T-cell (primary cell): ENCODE measurements around the gene OR6Q1. TPM values are rescaled to one million over a fixed set of nuclear protein-coding genes. Genes with fewer than 3 reads are reported as not detected.

ENCODE experiments used
- ATAC-seq, 4 experiments: fragments of 200-7000 bp in 3 of 4; fragments of 150-1000 bp in 1 of 4; cut with Tn5 transposase; replicated peaks in 1 of 4; 1 replicate in 3 of 4; 2 replicates in 1 of 4; pipeline ENCODE4 v1.10.0; 2021; ENCODE audit warnings: moderate library complexity in 3 of 4, mild to moderate bottlenecking in 2 of 4, moderate number of reproducible peaks in 1 of 4
- CTCF ChIA-PET, 2 donors: fragments of 300-600 bp; sonication (Branson Sonifier 250); formaldehyde crosslinking; loops; one replicate each; lab custom pipeline; 2022; ENCODE audit warnings: antibody characterized with exemption in 2 of 2; lab: Charles Lee
- POLR2A ChIA-PET, 2 donors: fragments of 300-600 bp; sonication (Branson Sonifier 250); formaldehyde crosslinking; loops; one replicate each; lab custom pipeline; 2022; ENCODE audit warnings: antibody characterized with exemption in 2 of 2; lab: Charles Lee
- DNase-seq, 35 experiments: peaks; one replicate each; pipeline versions ENCODE4 v3.0.0 to v3.0.0-alpha.2; 2013 to 2023
- H3K27ac ChIP-seq: one replicate; pipeline ENCODE4 v1.5.1; 2013; ENCODE audit warnings: low read length
- H3K27me3 ChIP-seq, 2 experiments: replicated peaks in 1 of 2; 1 replicate in 1 of 2; 2 replicates in 1 of 2; pipeline versions ENCODE4 v1.6.1 to v1.7.0; 2013; ENCODE audit warnings: low read length in 1 of 2, mixed read lengths in 1 of 2; ENCODE audit not compliant: control insufficient read depth in 2 of 2, insufficient read depth in 2 of 2; ENCODE audit errors: extremely low read depth in 1 of 2
- H3K36me3 ChIP-seq, 2 donors: 1 replicate in 1 of 2; 2 replicates in 1 of 2; pipeline versions ENCODE4 v1.6.1 to v1.7.0; 2013; ENCODE audit warnings: low read length in 1 of 2; ENCODE audit not compliant: control insufficient read depth in 2 of 2, insufficient read depth in 1 of 2; ENCODE audit errors: extremely low read depth in 1 of 2
- H3K4me1 ChIP-seq, 2 experiments: 1 replicate in 1 of 2; 2 replicates in 1 of 2; pipeline versions ENCODE4 v1.6.1 to v1.7.0; 2013; ENCODE audit warnings: low read length in 2 of 2, mixed read lengths in 1 of 2; ENCODE audit not compliant: insufficient read depth in 2 of 2, control insufficient read depth in 1 of 2; ENCODE audit errors: extremely low read depth in 1 of 2
- H3K4me3 ChIP-seq, 2 donors: 1 replicate in 1 of 2; 2 replicates in 1 of 2; pipeline versions ENCODE4 v1.5.1 to v1.7.0; 2013; ENCODE audit warnings: mild to moderate bottlenecking in 2 of 2, low read length in 1 of 2, moderate library complexity in 1 of 2; ENCODE audit not compliant: control insufficient read depth in 1 of 2; ENCODE audit errors: extremely low read depth in 1 of 2
- H3K9me3 ChIP-seq: 2 replicates; pipeline ENCODE4 v1.7.0; 2013
- H3K27ac Mint-ChIP-seq, 2 donors: one replicate each; pipeline ENCODE4 v1.8.0; 2020 to 2021; ENCODE audit warnings: mild to moderate bottlenecking in 2 of 2, mixed read lengths in 2 of 2
- H3K27me3 Mint-ChIP-seq, 2 donors: one replicate each; pipeline ENCODE4 v1.8.0; 2021 to 2022; ENCODE audit warnings: mixed read lengths in 2 of 2
- H3K36me3 Mint-ChIP-seq: one replicate; pipeline ENCODE4 v1.8.0; 2021; ENCODE audit warnings: mixed read lengths
- H3K4me1 Mint-ChIP-seq, 3 donors: one replicate each; pipeline ENCODE4 v1.8.0; 2020 to 2022; ENCODE audit warnings: mixed read lengths in 3 of 3, mild to moderate bottlenecking in 1 of 3
- H3K4me3 Mint-ChIP-seq, 3 donors: one replicate each; pipeline ENCODE4 v1.8.0; 2020 to 2022; ENCODE audit warnings: mild to moderate bottlenecking in 3 of 3, mixed read lengths in 3 of 3, moderate library complexity in 3 of 3
- H3K9me3 Mint-ChIP-seq, 3 donors: one replicate each; pipeline ENCODE4 v1.8.0; 2020 to 2022; ENCODE audit warnings: mixed read lengths in 3 of 3
- WGBS: methylation state at CpG from one replicate; pipeline ENCODE4 v1.1.5; 2013; ENCODE audit warnings: missing lambda C conversion rate; ENCODE audit not compliant: insufficient coverage; 5-methylcytosine and 5-hydroxymethylcytosine counted together
- total RNA-seq, 35 experiments: library from RNA in 6 of 35; stranded (reverse) in 6 of 35; fragments of 120-200 nt in 1 of 35; gene quantifications; one replicate each; pipeline versions ENCODE4 v1.2.1 to v1.2.4 and lab custom pipeline; 2013 to 2026

Gene OR6Q1
- total RNA-seq, 5 donors from 2014 or later (not counting 1 experiment from before 2014, with no cell fraction given): not detected

GRCh38 chr11:58070585-58070984 lies 39.8 kb downstream of the OR6Q1 start:
- Histone ChIP-seq H3K27ac (no peak overlapping the region), H3K4me3 (no peak overlapping the region), H3K27me3 (peaks cover 0 to 15% of the 10 kb centered on the region in 2 experiments), H3K36me3 (no peaks in the 10 kb centered on the region), H3K9me3 (no peaks in the 10 kb centered on the region), H3K4me1 (no peaks in the 10 kb centered on the region)
- H3K36me3 Mint-ChIP-seq: no peaks in the 10 kb centered on the region
- DNase-seq: no peak
- H3K4me1 Mint-ChIP-seq: no peaks in the 10 kb centered on the region
- ChIA-PET POLR2A (no interaction called here), CTCF (no interaction called here)
- H3K27ac Mint-ChIP-seq: no peak overlapping the region
- peaks cover 4 to 14% of the 10 kb centered on the region in 2 donors for H3K27me3 Mint-ChIP-seq
- H3K4me3 Mint-ChIP-seq: no peak overlapping the region
- WGBS: 71% methylated on average over 1 of the region's 1 CpG
- ATAC-seq: no peak
- H3K9me3 Mint-ChIP-seq: peaks cover 0 to 8% (median 2%) of the 10 kb centered on the region in 3 donors

GRCh38 chr11:58075781-58076180 lies 45.0 kb downstream of the OR6Q1 start:
- ChIA-PET POLR2A (no interaction called here), CTCF (no interaction called here)
- H3K4me1 Mint-ChIP-seq: no peaks in the 10 kb centered on the region
- no peaks in the 10 kb centered on the region for H3K4me1 ChIP-seq
- H3K27me3 Mint-ChIP-seq: peaks cover 0 to 19% of the 10 kb centered on the region in 2 donors
- H3K9me3 ChIP-seq: no peaks in the 10 kb centered on the region
- no peaks in the 10 kb centered on the region for H3K36me3 Mint-ChIP-seq
- H3K27ac Mint-ChIP-seq: no peak overlapping the region
- H3K36me3 ChIP-seq: no peaks in the 10 kb centered on the region
- H3K9me3 Mint-ChIP-seq: peaks cover 0 to 5% (median 2%) of the 10 kb centered on the region in 3 donors
- H3K27ac ChIP-seq: no peak overlapping the region
- H3K4me3 Mint-ChIP-seq: no peak overlapping the region
- WGBS: 44% methylated on average over 2 of the region's 2 CpGs
- no peak overlapping the region for H3K4me3 ChIP-seq
- H3K27me3 ChIP-seq: no peaks in the 10 kb centered on the region
- DNase-seq (no peak), ATAC-seq (no peak)

Other genes with a start within 250 kb of the OR6Q1 start
- gene OR9Q1, start 7.1 kb upstream of the OR6Q1 start, total RNA-seq: not detected
- gene OR9I1, start 94.6 kb downstream of the OR6Q1 start, total RNA-seq: not detected
- not detected for gene OR9Q2, start 158.1 kb downstream of the OR6Q1 start, total RNA-seq
- not detected for gene OR1S2, start 173.2 kb downstream of the OR6Q1 start, total RNA-seq
- not detected for gene OR1S1, start 181.8 kb downstream of the OR6Q1 start, total RNA-seq
- not detected for gene OR10Q1, start 198.0 kb downstream of the OR6Q1 start, total RNA-seq
- gene OR10W1, start 237.3 kb downstream of the OR6Q1 start, total RNA-seq: not detected